Measurements from ENCODE around the gene KCNH1.

Gene KCNH1

GRCh38 chr1:210937846-210938245 is 196.1 kb downstream of the KCNH1 start:
- no peak overlapping the region for H3K27ac ChIP-seq
- TF ChIP-seq CTCF (conservative IDR thresholded peaks at IDR 0.05): no peak

GRCh38 chr1:210935905-210936304 is 198.0 kb downstream of the KCNH1 start:
- no peak overlapping the region for H3K27ac ChIP-seq
- no peak for TF ChIP-seq CTCF (conservative IDR thresholded peaks at IDR 0.05)

- H3K27ac ChIP-seq: no peak overlapping the region
- TF ChIP-seq CTCF (conservative IDR thresholded peaks at IDR 0.05): no peak
Measured at GRCh38 chr1:210932104-210932503, 201.8 kb downstream of the KCNH1 start.

- no peak for TF ChIP-seq CTCF (conservative IDR thresholded peaks at IDR 0.05)
Measured at GRCh38 chr1:210922666-210923065, 211.3 kb downstream of the KCNH1 start.

GRCh38 chr1:210920716-210921694 is 212.9 kb downstream of the KCNH1 start:
- TF ChIP-seq CTCF (conservative IDR thresholded peaks at IDR 0.05): no peak
- H3K27ac ChIP-seq: no peak overlapping the region

More at GRCh38 chr1:210922666-210923065, 211.3 kb downstream of the KCNH1 start:
- no peak overlapping the region for H3K27ac ChIP-seq

GRCh38 chr1:210920258-210920657 is 213.7 kb downstream of the KCNH1 start:
- no peak overlapping the region for H3K27ac ChIP-seq

More at GRCh38 chr1:210920258-210920657, 213.7 kb downstream of the KCNH1 start:
- no peak for TF ChIP-seq CTCF (conservative IDR thresholded peaks at IDR 0.05)

All from VCaP (cell line).